IPS-11a (cell line): ENCODE results near the gene SOCS1.

Experiments used
- H3K4me3 ChIP-seq: one replicate; pipeline ENCODE4 v1.5.1; 2013; ENCODE audit warnings: low read depth, low read length, control low read depth

Gene SOCS1

GRCh38 chr16:11263737-11264136, 7.7 kb upstream of the SOCS1 start:
- no peak overlapping the region for H3K4me3 ChIP-seq

- H3K4me3 ChIP-seq: no peak overlapping the region
Measured at GRCh38 chr16:11262915-11263314, 6.9 kb upstream of the SOCS1 start.

- H3K4me3 ChIP-seq: no peak overlapping the region
Measured at GRCh38 chr16:11260596-11260966, 4.6 kb upstream of the SOCS1 start.

- no peak overlapping the region for H3K4me3 ChIP-seq
Measured at GRCh38 chr16:11259655-11260595, 3.9 kb upstream of the SOCS1 start.

GRCh38 chr16:11258553-11259492, 2.8 kb upstream of the SOCS1 start:
- H3K4me3 ChIP-seq: no peak overlapping the region

- peak overlapping the region; percentile 47 for H3K4me3 ChIP-seq
Measured at GRCh38 chr16:11257131-11257938, 1.3 kb upstream of the SOCS1 start.

- peak overlapping the region; percentile 47 for H3K4me3 ChIP-seq
Measured at GRCh38 chr16:11256661-11257130, 692 bp upstream of the SOCS1 start.

- H3K4me3 ChIP-seq: peak overlapping the region; percentile 66
Measured at GRCh38 chr16:11254913-11255736, 879 bp downstream of the SOCS1 start.

- peak overlapping the region; percentile 66 for H3K4me3 ChIP-seq
Measured at GRCh38 chr16:11253995-11254912, 1.8 kb downstream of the SOCS1 start.

- no peak overlapping the region for H3K4me3 ChIP-seq
Measured at GRCh38 chr16:11253009-11253994, 2.7 kb downstream of the SOCS1 start.

GRCh38 chr16:11252482-11252931, 3.5 kb downstream of the SOCS1 start:
- H3K4me3 ChIP-seq: no peak overlapping the region

- no peak overlapping the region for H3K4me3 ChIP-seq
Measured at GRCh38 chr16:11251525-11252481, 4.2 kb downstream of the SOCS1 start.

- no peak overlapping the region for H3K4me3 ChIP-seq
Measured at GRCh38 chr16:11250786-11251524, 5.0 kb downstream of the SOCS1 start.

- no peak overlapping the region for H3K4me3 ChIP-seq
Measured at GRCh38 chr16:11250091-11250785, 5.8 kb downstream of the SOCS1 start.
